CD4-positive, alpha-beta memory T cell (primary cell): Measurements from ENCODE around the gene STXBP6. TPM values are rescaled to one million over a fixed set of nuclear protein-coding genes. Genes with fewer than 3 reads are reported as not detected.

ENCODE experiments used
- CTCF ChIA-PET: fragments of 350-600 bp; sonication (Branson Sonifier 250); formaldehyde crosslinking; loops from one replicate; lab custom pipeline; 2021; ENCODE audit warnings: inconsistent platforms; ENCODE audit not compliant: partially characterized antibody; lab: Charles Lee
- POLR2A ChIA-PET: fragments of 350-600 bp; sonication (Branson Sonifier 250); formaldehyde crosslinking; loops from one replicate; lab custom pipeline; 2021; ENCODE audit not compliant: partially characterized antibody; lab: Charles Lee
- DNase-seq, 5 donors: peaks; one replicate each; pipeline versions ENCODE4 v3.0.0 to v3.0.0-alpha.2; 2020 to 2022; ENCODE audit warnings: mixed read lengths in 1 of 5
- H3K27ac ChIP-seq: one replicate; pipeline ENCODE4 v1.7.0; 2013; ENCODE audit warnings: low read depth, low read length
- H3K27me3 ChIP-seq: 2 replicates; pipeline ENCODE4 v1.7.0; 2013; ENCODE audit warnings: mild to moderate bottlenecking, low read length, moderate library complexity; ENCODE audit not compliant: insufficient read depth
- H3K36me3 ChIP-seq: 2 replicates; pipeline ENCODE4 v1.7.0; 2013; ENCODE audit warnings: mild to moderate bottlenecking, low read length, moderate library complexity; ENCODE audit not compliant: insufficient read depth
- H3K4me1 ChIP-seq: 2 replicates; pipeline ENCODE4 v1.7.0; 2013; ENCODE audit warnings: mild to moderate bottlenecking, low read length, moderate library complexity; ENCODE audit not compliant: insufficient read depth
- H3K4me3 ChIP-seq, 2 donors: one replicate each; pipeline ENCODE4 v1.7.0; 2013; ENCODE audit warnings: low read length in 2 of 2, mild to moderate bottlenecking in 1 of 2
- H3K9me3 ChIP-seq, 2 donors: one replicate each; pipeline ENCODE4 v1.7.0; 2013; ENCODE audit warnings: low read length in 2 of 2, control low read depth in 1 of 2; ENCODE audit not compliant: control insufficient read depth in 1 of 2
- H3K27ac Mint-ChIP-seq, 7 donors: one replicate each; pipeline ENCODE4 v1.8.0; 2020 to 2021; ENCODE audit warnings: mixed read lengths in 7 of 7, mild to moderate bottlenecking in 6 of 7, inconsistent platforms in 3 of 7, moderate library complexity in 3 of 7
- H3K27me3 Mint-ChIP-seq, 2 donors: one replicate each; pipeline ENCODE4 v1.8.0; 2020 to 2021; ENCODE audit warnings: mixed read lengths in 2 of 2
- H3K36me3 Mint-ChIP-seq, 2 donors: one replicate each; pipeline ENCODE4 v1.8.0; 2020 to 2021; ENCODE audit warnings: mixed read lengths in 2 of 2, inconsistent platforms in 1 of 2, mild to moderate bottlenecking in 1 of 2
- H3K4me1 Mint-ChIP-seq, 4 donors: one replicate each; pipeline ENCODE4 v1.8.0; 2020 to 2021; ENCODE audit warnings: mixed read lengths in 4 of 4, mild to moderate bottlenecking in 1 of 4
- H3K4me3 Mint-ChIP-seq, 8 donors: one replicate each; pipeline ENCODE4 v1.8.0; 2020 to 2021; ENCODE audit warnings: mixed read lengths in 8 of 8, mild to moderate bottlenecking in 7 of 8, moderate library complexity in 6 of 8, inconsistent platforms in 3 of 8
- H3K9me3 Mint-ChIP-seq, 8 donors: one replicate each; pipeline ENCODE4 v1.8.0; 2020 to 2021; ENCODE audit warnings: mixed read lengths in 8 of 8, mild to moderate bottlenecking in 5 of 8, inconsistent platforms in 3 of 8, moderate library complexity in 1 of 8
- intact Hi-C: fragments of 100-400 bp; cut with micrococcal nuclease; formaldehyde crosslinking; loops from one replicate; pipeline ENCODE4 v1.15.1; 2023
- polyA plus RNA-seq, 2 donors: library from polyadenylated mRNA; unstranded; fragments of 300-500 nt; fragmentation: Illumina TruSeq; gene quantifications; one replicate each; pipeline ENCODE4 v1.2.3, GENCODE V29; 2021
- total RNA-seq, 2 experiments: library from RNA; stranded (reverse); gene quantifications; one replicate each; pipeline ENCODE4 v1.2.3, GENCODE V29; 2021

STXBP6 gene
- total and polyA plus RNA-seq, 4 experiments from 2014 or later = not detected

GRCh38 chr14:25052921-25053320 lies 3.0 kb upstream of the STXBP6 start:
- Histone ChIP-seq H3K27ac (no peak overlapping the region), H3K36me3 (no peaks in the 10 kb centered on the region), H3K4me1 (no peaks in the 10 kb centered on the region), H3K4me3 (no peak overlapping the region), H3K27me3 (peaks cover 15% of the 10 kb centered on the region), H3K9me3 (no peaks in the 10 kb centered on the region)
- ChIA-PET POLR2A (no interaction called here), CTCF (no interaction called here)
- intact Hi-C loops = no loop called here
- H3K4me1 Mint-ChIP-seq = peaks cover 6 to 17% (median 11%) of the 10 kb centered on the region in 4 donors
- no peak for DNase-seq
- H3K27me3 Mint-ChIP-seq = peaks cover 42 to 45% of the 10 kb centered on the region in 2 donors
- no peak overlapping the region for H3K27ac Mint-ChIP-seq
- H3K4me3 Mint-ChIP-seq = no peak overlapping the region
- H3K9me3 Mint-ChIP-seq = peaks cover 0 to 3% (median 0%) of the 10 kb centered on the region in 8 donors
- H3K36me3 Mint-ChIP-seq = no peaks in the 10 kb centered on the region

DNA sequence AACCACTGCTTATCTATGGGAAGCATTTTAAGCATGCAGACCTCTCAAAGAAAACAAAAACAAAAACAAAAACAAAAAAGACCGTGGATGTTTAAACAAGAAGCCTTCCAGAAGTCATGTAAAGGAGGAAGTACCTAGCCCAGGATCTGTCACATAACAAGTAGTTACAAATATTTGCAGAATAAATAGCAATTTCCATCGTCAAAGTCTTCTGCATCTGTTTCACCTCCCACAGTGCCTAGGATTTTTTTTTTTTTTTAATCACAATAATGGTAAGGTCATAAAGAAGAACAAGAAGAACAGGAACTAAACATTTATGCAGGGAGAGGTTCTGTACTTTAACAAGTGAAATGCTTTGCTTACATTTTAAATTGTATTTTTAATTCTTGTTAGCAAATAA lies 2.4 kb upstream of the STXBP6 start:
- no peaks in the 10 kb centered on the region for H3K9me3 ChIP-seq
- ChIA-PET CTCF (no interaction called here), POLR2A (no interaction called here)
- Mint-ChIP-seq H3K27ac (no peak overlapping the region), H3K4me3 (no peak overlapping the region), H3K27me3 (peaks cover 45 to 47% of the 10 kb centered on the region in 2 donors), H3K9me3 (peaks cover 0 to 3% (median 0%) of the 10 kb centered on the region in 8 donors), H3K4me1 (peaks cover 6 to 17% (median 11%) of the 10 kb centered on the region in 4 donors), H3K36me3 (no peaks in the 10 kb centered on the region)
- H3K27me3 ChIP-seq = peaks cover 20% of the 10 kb centered on the region
- intact Hi-C loops = no loop called here
- H3K4me1 ChIP-seq = no peaks in the 10 kb centered on the region
- no peaks in the 10 kb centered on the region for H3K36me3 ChIP-seq
- no peak overlapping the region for H3K27ac ChIP-seq
- H3K4me3 ChIP-seq = no peak overlapping the region
- DNase-seq = no peak

- intact Hi-C loops = no loop called here
- no peak overlapping the region for H3K27ac ChIP-seq
- DNase-seq = no peak
- no peaks in the 10 kb centered on the region for H3K9me3 ChIP-seq
- H3K4me3 ChIP-seq = no peak overlapping the region
- Mint-ChIP-seq H3K27me3 (peaks cover 45% of the 10 kb centered on the region in 2 donors), H3K36me3 (no peaks in the 10 kb centered on the region), H3K4me1 (peaks cover 6 to 17% (median 11%) of the 10 kb centered on the region in 4 donors), H3K4me3 (peak overlapping the region; percentile 30 to 82 (median 60)), H3K27ac (no peak overlapping the region), H3K9me3 (peaks cover 0 to 3% (median 0%) of the 10 kb centered on the region in 8 donors)
- no peaks in the 10 kb centered on the region for H3K4me1 ChIP-seq
- ChIA-PET CTCF (no interaction called here), POLR2A (no interaction called here)
- no peaks in the 10 kb centered on the region for H3K36me3 ChIP-seq
- H3K27me3 ChIP-seq = peaks cover 21% of the 10 kb centered on the region
These were observed 563 bp upstream of the STXBP6 start for GRCh38 chr14:25050269-25051150.

DNA sequence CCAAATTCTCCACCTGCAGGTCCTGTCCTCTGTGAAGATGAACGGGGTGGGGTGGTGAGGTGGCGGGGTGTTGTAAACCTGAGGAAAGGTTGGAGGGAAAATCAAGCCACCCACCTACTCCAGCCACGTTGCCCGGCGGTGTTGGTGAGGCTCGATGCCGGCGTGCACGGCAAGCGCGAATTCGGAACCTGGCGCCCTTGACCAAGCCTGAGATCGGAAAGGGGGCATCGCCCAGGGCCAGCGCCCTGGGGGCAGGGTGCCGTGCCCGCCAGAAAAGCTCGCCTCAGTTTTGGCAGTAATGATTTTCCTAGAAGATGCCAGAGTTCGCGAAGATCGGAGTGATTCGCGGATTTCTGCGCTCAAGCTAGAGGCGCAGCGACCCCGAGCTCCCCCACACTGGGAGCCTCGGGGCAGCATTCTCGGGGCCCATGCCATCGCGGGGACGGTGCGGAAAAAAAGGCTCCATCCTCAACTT lies 817 bp downstream of the STXBP6 start:
- Histone ChIP-seq H3K4me1 (no peaks in the 10 kb centered on the region), H3K27me3 (peaks cover 21% of the 10 kb centered on the region), H3K4me3 (no peak overlapping the region), H3K9me3 (no peaks in the 10 kb centered on the region), H3K27ac (no peak overlapping the region), H3K36me3 (no peaks in the 10 kb centered on the region)
- Mint-ChIP-seq H3K27ac (no peak overlapping the region), H3K4me3 (peak overlapping the region in 5 of 8 donors; percentile 13 to 50 (median 29)), H3K27me3 (peaks cover 42 to 45% of the 10 kb centered on the region in 2 donors), H3K9me3 (peaks cover 0 to 3% (median 0%) of the 10 kb centered on the region in 8 donors), H3K4me1 (peaks cover 6 to 17% (median 11%) of the 10 kb centered on the region in 4 donors), H3K36me3 (no peaks in the 10 kb centered on the region)
- ChIA-PET POLR2A (no interaction called here), CTCF (no interaction called here)
- intact Hi-C loops = no loop called here
- no peak for DNase-seq

GRCh38 chr14:25048170-25049016 lies 1.6 kb downstream of the STXBP6 start:
- Mint-ChIP-seq H3K4me3 (peak overlapping the region in 6 of 8 donors; percentile 1 to 61 (median 18)), H3K27me3 (peaks cover 42 to 45% of the 10 kb centered on the region in 2 donors), H3K36me3 (no peaks in the 10 kb centered on the region), H3K4me1 (peaks cover 6 to 17% (median 11%) of the 10 kb centered on the region in 4 donors), H3K27ac (no peak overlapping the region), H3K9me3 (peaks cover 0 to 3% (median 0%) of the 10 kb centered on the region in 8 donors)
- Histone ChIP-seq H3K9me3 (no peaks in the 10 kb centered on the region), H3K36me3 (no peaks in the 10 kb centered on the region), H3K27ac (no peak overlapping the region), H3K4me3 (no peak overlapping the region), H3K4me1 (no peaks in the 10 kb centered on the region), H3K27me3 (peaks cover 21% of the 10 kb centered on the region)
- DNase-seq = no peak
- ChIA-PET POLR2A (no interaction called here), CTCF (interaction anchor here (1.9 kb wide), 1 partner anchor 8 kb away, joined by 4 read pairs; no protein-coding TSS in a partner anchor)
- intact Hi-C loops = no loop called here

DNA sequence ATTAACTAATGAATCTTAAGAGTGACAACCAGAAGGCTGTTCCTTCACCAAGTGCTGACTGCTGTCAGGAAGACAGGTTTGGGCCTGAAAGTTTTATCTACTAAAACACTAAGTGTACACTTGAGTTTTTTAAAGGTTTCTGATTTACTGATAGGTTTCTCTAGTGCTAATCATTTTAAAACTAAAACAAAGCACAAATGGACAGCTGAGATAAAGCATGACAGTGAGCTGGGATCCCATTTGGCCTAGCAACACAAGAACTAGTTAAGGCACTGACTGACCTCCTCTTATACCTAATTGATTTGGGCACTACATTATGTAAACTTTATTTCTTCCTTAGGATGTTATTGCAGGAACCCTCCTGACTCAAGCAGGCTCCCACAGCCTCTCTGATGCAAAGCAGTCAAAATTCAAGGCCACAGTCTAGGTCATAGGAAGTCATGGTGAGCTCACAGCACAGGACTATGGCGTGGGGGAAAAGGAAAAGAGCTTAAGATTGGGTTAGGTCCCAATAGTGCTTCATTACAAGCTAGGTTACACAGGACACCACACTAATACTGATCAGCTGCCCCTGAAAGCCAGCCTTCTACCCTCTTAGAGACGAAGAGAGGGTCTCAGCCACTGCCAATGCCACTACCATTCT lies 3.5 kb downstream of the STXBP6 start:
- H3K9me3 Mint-ChIP-seq = peaks cover 0 to 3% (median 0%) of the 10 kb centered on the region in 8 donors
- no peak overlapping the region for H3K27ac Mint-ChIP-seq
- ChIA-PET POLR2A (no interaction called here), CTCF (interaction anchor here (1.9 kb wide), 1 partner anchor 10 kb away, joined by 4 read pairs; no protein-coding TSS in a partner anchor)
- H3K4me3 ChIP-seq = no peak overlapping the region
- H3K36me3 ChIP-seq = no peaks in the 10 kb centered on the region
- peaks cover 31 to 37% of the 10 kb centered on the region in 2 donors for H3K27me3 Mint-ChIP-seq
- no peak overlapping the region for H3K4me3 Mint-ChIP-seq
- no peaks in the 10 kb centered on the region for H3K36me3 Mint-ChIP-seq
- DNase-seq = no peak
- peaks cover 12% of the 10 kb centered on the region for H3K27me3 ChIP-seq
- H3K4me1 Mint-ChIP-seq = peaks cover 6 to 17% (median 11%) of the 10 kb centered on the region in 4 donors
- H3K27ac ChIP-seq = no peak overlapping the region
- intact Hi-C loops = no loop called here
- no peaks in the 10 kb centered on the region for H3K4me1 ChIP-seq
- no peaks in the 10 kb centered on the region for H3K9me3 ChIP-seq
